ENCODE measurements around the gene MLH1. TPM values are rescaled to one million over a fixed set of nuclear protein-coding genes. Genes with fewer than 3 reads are reported as not detected.

Gene MLH1
- total RNA-seq, result 100 to 1,000 TPM in 1 of 5 donors, 10 to 100 TPM in 3, 1 to 10 TPM in 1; 6.4 to 129 (median 60.7) TPM
- 10 to 100 TPM; 13.2 to 17.6 (median 13.7) TPM for polyA plus RNA-seq
- long read RNA-seq, donor 1, partial matches to known transcripts, result 0 of 1 reads
- long read RNA-seq, donor 1, other reads (novel, unspliced or antisense), result 0 of 1 reads
- long read RNA-seq, donor 2, partial matches to known transcripts, result 0 of 3 reads
- long read RNA-seq, donor 2, other reads (novel, unspliced or antisense), result 0 of 3 reads
- long read RNA-seq, donor 3, result 0 reads
- long read RNA-seq, donor 4, result 0 reads
- long read RNA-seq, donor 5, partial matches to known transcripts, result 25 of 27 reads
- long read RNA-seq, donor 5, other reads (novel, unspliced or antisense), result 0 of 27 reads
- long read RNA-seq, donor 6, result 0 reads
- long read RNA-seq, donor 7, partial matches to known transcripts, result 7 of 9 reads
- long read RNA-seq, donor 7, other reads (novel, unspliced or antisense), result 0 of 9 reads
- long read RNA-seq, donor 8, partial matches to known transcripts, result 30 of 31 reads
- long read RNA-seq, donor 8, other reads (novel, unspliced or antisense), result 0 of 31 reads
- long read RNA-seq, donor 9, partial matches to known transcripts, result 5 of 7 reads
- long read RNA-seq, donor 9, other reads (novel, unspliced or antisense), result 0 of 7 reads
- long read RNA-seq, donor 10, partial matches to known transcripts, result 20 of 21 reads
- long read RNA-seq, donor 10, other reads (novel, unspliced or antisense), result 0 of 21 reads

GRCh38 chr3:36993326-36994283, at the start of gene MLH1:
Gene MLH1 (plus strand): TSS chr3:36993518. CDS start chr3:36993548, 30 bp downstream.
- peaks cover 33 to 48% (median 44%) of the 10 kb centered on the region in 4 donors for H3K4me1 ChIP-seq
- peak within 1 kb of the TSS; percentile 97 to 99 (median 98) for H3K27ac ChIP-seq
- no peaks in the 10 kb centered on the region for H3K27me3 ChIP-seq
- H3K36me3 ChIP-seq, result peaks cover 21 to 38% (median 35%) of the 10 kb centered on the region in 4 donors
- WGBS, 5 donors, result 1 to 2% (median 1%) methylated on average over 33 to 47 of the region's 47 CpGs
- intact Hi-C loops (cut with DNase I; ENCODE audit: low total_unique reads), result no loop called here
- peak; percentile 68 to 90 (median 87) for TF ChIP-seq POLR2AphosphoS5 (IDR thresholded peaks at IDR 0.05)
- TF ChIP-seq CTCF (IDR thresholded peaks at IDR 0.05), result peak in 1 of 7 experiments; percentile 12
- peak in 1 of 4 donors; percentile 47 for TF ChIP-seq POLR2A (IDR thresholded peaks at IDR 0.05)
- peak; percentile 38 for TF ChIP-seq EP300 (IDR thresholded peaks at IDR 0.05)
- H3K9me3 ChIP-seq, result no peaks in the 10 kb centered on the region
- peak within 1 kb of the TSS; percentile 52 to 70 (median 64) for H3K4me3 ChIP-seq
- peak; percentile 100 for DNase-seq

- intact Hi-C loops (cut with DNase I; ENCODE audit: low total_unique reads), result no loop called here
- no peak for TF ChIP-seq POLR2A (IDR thresholded peaks at IDR 0.05)
- TF ChIP-seq EP300 (IDR thresholded peaks at IDR 0.05), result no peak
- TF ChIP-seq POLR2AphosphoS5 (IDR thresholded peaks at IDR 0.05), result no peak
- no peak for TF ChIP-seq CTCF (IDR thresholded peaks at IDR 0.05)
- Histone ChIP-seq H3K36me3 (no peaks in the 10 kb centered on the region), H3K9me3 (peaks cover 9 to 15% (median 12%) of the 10 kb centered on the region in 4 donors), H3K4me1 (peaks cover 6 to 39% (median 24%) of the 10 kb centered on the region in 4 donors), H3K4me3 (peak overlapping the region; percentile 65 to 91 (median 78)), H3K27me3 (no peaks in the 10 kb centered on the region), H3K27ac (peak overlapping the region in 4 of 5 donors; percentile 69 to 86 (median 82))
- DNase-seq, result peak in 1 of 2 donors; percentile 22
- WGBS, 5 donors, result 11 to 31% (median 25%) methylated on average over 10 of the region's 10 CpGs
Measured at GRCh38 chr3:36943601-36944000, 49.7 kb upstream of the MLH1 start.

- peak; percentile 57 to 87 for DNase-seq
- no peak for TF ChIP-seq POLR2A (IDR thresholded peaks at IDR 0.05)
- TF ChIP-seq POLR2AphosphoS5 (IDR thresholded peaks at IDR 0.05), result peak in 1 of 3 donors; percentile 16
- no peak for TF ChIP-seq CTCF (IDR thresholded peaks at IDR 0.05)
- TF ChIP-seq EP300 (IDR thresholded peaks at IDR 0.05), result no peak
- H3K4me1 ChIP-seq, result peaks cover 6 to 39% (median 24%) of the 10 kb centered on the region in 4 donors
- H3K27me3 ChIP-seq, result no peaks in the 10 kb centered on the region
- peaks cover 9 to 15% (median 12%) of the 10 kb centered on the region in 4 donors for H3K9me3 ChIP-seq
- intact Hi-C loops (cut with DNase I; ENCODE audit: low total_unique reads), result no loop called here
- H3K27ac ChIP-seq, result peak overlapping the region; percentile 33 to 86 (median 81)
- H3K4me3 ChIP-seq, result peak overlapping the region; percentile 65 to 91 (median 78)
- WGBS, 5 donors, result 0 to 8% (median 1%) methylated on average over 13 to 56 of the region's 56 CpGs
- no peaks in the 10 kb centered on the region for H3K36me3 ChIP-seq
Measured at GRCh38 chr3:36944012-36944640, 49.2 kb upstream of the MLH1 start.
